ENCODE measurements around the gene NUP210L.

DNA sequence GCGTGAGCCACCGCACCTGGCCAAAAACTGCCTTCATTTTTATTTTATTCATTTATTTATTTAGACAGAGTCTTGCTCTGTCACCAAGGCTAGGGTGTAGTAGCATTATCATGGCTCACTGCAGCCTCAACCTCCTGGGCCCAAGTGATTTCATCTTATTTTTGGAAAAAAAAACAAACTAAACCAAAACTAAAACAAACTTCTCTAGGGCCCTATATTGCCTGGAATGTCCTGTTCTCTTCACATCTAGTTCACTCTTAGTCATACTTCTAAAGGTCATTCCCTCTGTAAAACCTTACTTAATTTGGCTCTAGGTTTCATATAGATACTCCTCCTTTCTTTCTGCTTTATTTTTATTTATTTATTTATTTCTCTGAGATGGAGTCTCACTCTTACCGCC is 148.7 kb downstream of the NUP210L start:
- no peak for TF ChIP-seq ZNF546 (CRISPR knock-in tag; conservative IDR thresholded peaks at IDR 0.05)
- TF ChIP-seq, protein P1, sequence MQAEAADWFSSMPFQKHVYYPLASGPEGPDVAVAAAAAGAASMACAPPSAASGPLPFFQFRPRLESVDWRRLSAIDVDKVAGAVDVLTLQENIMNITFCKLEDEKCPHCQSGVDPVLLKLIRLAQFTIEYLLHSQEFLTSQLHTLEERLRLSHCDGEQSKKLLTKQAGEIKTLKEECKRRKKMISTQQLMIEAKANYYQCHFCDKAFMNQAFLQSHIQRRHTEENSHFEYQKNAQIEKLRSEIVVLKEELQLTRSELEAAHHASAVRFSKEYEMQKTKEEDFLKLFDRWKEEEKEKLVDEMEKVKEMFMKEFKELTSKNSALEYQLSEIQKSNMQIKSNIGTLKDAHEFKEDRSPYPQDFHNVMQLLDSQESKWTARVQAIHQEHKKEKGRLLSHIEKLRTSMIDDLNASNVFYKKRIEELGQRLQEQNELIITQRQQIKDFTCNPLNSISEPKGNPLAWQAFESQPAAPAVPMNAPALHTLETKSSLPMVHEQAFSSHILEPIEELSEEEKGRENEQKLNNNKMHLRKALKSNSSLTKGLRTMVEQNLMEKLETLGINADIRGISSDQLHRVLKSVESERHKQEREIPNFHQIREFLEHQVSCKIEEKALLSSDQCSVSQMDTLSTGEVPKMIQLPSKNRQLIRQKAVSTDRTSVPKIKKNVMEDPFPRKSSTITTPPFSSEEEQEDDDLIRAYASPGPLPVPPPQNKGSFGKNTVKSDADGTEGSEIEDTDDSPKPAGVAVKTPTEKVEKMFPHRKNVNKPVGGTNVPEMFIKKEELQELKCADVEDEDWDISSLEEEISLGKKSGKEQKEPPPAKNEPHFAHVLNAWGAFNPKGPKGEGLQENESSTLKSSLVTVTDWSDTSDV (CRISPR knock-in tag; IDR thresholded peaks at IDR 0.05) = no peak
- no peak for TF ChIP-seq ZNF224 (CRISPR knock-in tag; IDR thresholded peaks at IDR 0.05)
- no peak for TF ChIP-seq NR2F6 (IDR thresholded peaks at IDR 0.05)
- TF ChIP-seq NR2F6 (CRISPR knock-in tag; IDR thresholded peaks at IDR 0.05) = no peak
- TF ChIP-seq, protein P2, sequence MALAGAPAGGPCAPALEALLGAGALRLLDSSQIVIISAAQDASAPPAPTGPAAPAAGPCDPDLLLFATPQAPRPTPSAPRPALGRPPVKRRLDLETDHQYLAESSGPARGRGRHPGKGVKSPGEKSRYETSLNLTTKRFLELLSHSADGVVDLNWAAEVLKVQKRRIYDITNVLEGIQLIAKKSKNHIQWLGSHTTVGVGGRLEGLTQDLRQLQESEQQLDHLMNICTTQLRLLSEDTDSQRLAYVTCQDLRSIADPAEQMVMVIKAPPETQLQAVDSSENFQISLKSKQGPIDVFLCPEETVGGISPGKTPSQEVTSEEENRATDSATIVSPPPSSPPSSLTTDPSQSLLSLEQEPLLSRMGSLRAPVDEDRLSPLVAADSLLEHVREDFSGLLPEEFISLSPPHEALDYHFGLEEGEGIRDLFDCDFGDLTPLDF (CRISPR knock-in tag; IDR thresholded peaks at IDR 0.05) = no peak
- TF ChIP-seq TAF1 (CRISPR knock-in tag; IDR thresholded peaks at IDR 0.05) = no peak

Measured in HepG2 (cell line).